Karpas-422 (cell line): ENCODE data around the gene C16orf86. TPM values are rescaled to one million over a fixed set of nuclear protein-coding genes. Genes with fewer than 3 reads are reported as not detected.
A peak's percentile ranks its signal among the peaks of the same experiment; 100 is the strongest.
"Not testable (repeated sequence)": the region's sequence is repeated elsewhere in the genome, so short reads cannot be mapped to it uniquely, and the experiment has no call there.

Source experiments
- DNase-seq: peaks from one replicate; pipeline ENCODE4 v3.0.0-alpha.2; 2015
- H2AFZ ChIP-seq: fragments of 200-600 bp; sonication (generic); 2 replicates; pipeline ENCODE4 v1.6.1; 2014; ENCODE audit warnings: antibody characterized with exemption, low read length, mixed read lengths
- H3K27ac ChIP-seq: fragments of 200-600 bp; sonication (generic); 2 replicates; pipeline ENCODE4 v1.5.1; 2014; ENCODE audit warnings: mild to moderate bottlenecking, low read length, moderate library complexity
- H3K27me3 ChIP-seq: fragments of 200-600 bp; sonication (generic); 2 replicates; pipeline ENCODE4 v1.6.1; 2014; ENCODE audit warnings: low read length, mixed read lengths
- H3K36me3 ChIP-seq: fragments of 200-600 bp; sonication (generic); 2 replicates; pipeline ENCODE4 v1.6.1; 2014; ENCODE audit warnings: low read length, mixed read lengths; ENCODE audit not compliant: insufficient read depth
- H3K4me1 ChIP-seq: fragments of 200-600 bp; sonication (generic); 2 replicates; pipeline ENCODE4 v1.6.1; 2014; ENCODE audit warnings: mild to moderate bottlenecking, low read length, mixed read lengths
- H3K4me2 ChIP-seq: fragments of 200-600 bp; sonication (generic); 2 replicates; pipeline ENCODE4 v1.6.1; 2014; ENCODE audit warnings: low read length, low read depth, mild to moderate bottlenecking; ENCODE audit not compliant: poor library complexity, severe bottlenecking
- H3K4me3 ChIP-seq: fragments of 200-600 bp; sonication (generic); 2 replicates; pipeline ENCODE4 v1.5.1; 2014; ENCODE audit warnings: mild to moderate bottlenecking, antibody characterized with exemption, low read length, mixed read lengths
- H3K79me2 ChIP-seq: fragments of 200-600 bp; sonication (generic); 2 replicates; pipeline ENCODE4 v1.6.1; 2014; ENCODE audit warnings: mild to moderate bottlenecking, low read length, mixed read lengths
- H3K9ac ChIP-seq: fragments of 200-600 bp; sonication (generic); 2 replicates; pipeline ENCODE4 v1.6.0; 2014; ENCODE audit warnings: low read length
- H3K9me2 ChIP-seq: fragments of 200-600 bp; sonication (generic), shearing (Covaris generic); replicated peaks from 2 replicates; pipeline ENCODE4 v1.6.0; 2014; ENCODE audit warnings: mild to moderate bottlenecking, low read length, moderate library complexity; ENCODE audit not compliant: insufficient read depth
- H3K9me3 ChIP-seq: fragments of 300-700, 200-600 bp; sonication (generic); 2 replicates; pipeline ENCODE4 v1.6.1; 2014; ENCODE audit warnings: low read length, mixed read lengths
- H4K20me1 ChIP-seq: fragments of 200-600 bp; sonication (generic); 2 replicates; pipeline ENCODE4 v1.6.1; 2014; ENCODE audit warnings: mild to moderate bottlenecking, antibody characterized with exemption, low read length, low read depth; ENCODE audit not compliant: insufficient read depth
- total RNA-seq: library from RNA; depleted of rRNA; stranded (reverse); fragments of >200 nt; shearing (Covaris generic); gene quantifications from 2 replicates; pipeline ENCODE4 v1.2.3, GENCODE V29; 2014; ENCODE audit warnings: low replicate concordance

The C16orf86 gene
- total RNA-seq, 1 experiment from 2014 or later: 13.8 TPM

- DNase-seq: no peak
- peaks cover 47% of the 10 kb centered on the region for H3K79me2 ChIP-seq
- H3K27ac ChIP-seq: no peak overlapping the region
- H2AFZ ChIP-seq: no peak overlapping the region
- H3K9ac ChIP-seq: no peak overlapping the region
- no peaks in the 10 kb centered on the region for H3K9me3 ChIP-seq
- H3K4me1 ChIP-seq: peaks cover 5% of the 10 kb centered on the region
- H3K36me3 ChIP-seq: peaks cover 22% of the 10 kb centered on the region
- H3K4me3 ChIP-seq: no peak overlapping the region
- H3K4me2 ChIP-seq: no peak overlapping the region
- H3K9me2 ChIP-seq: no peaks in the 10 kb centered on the region
- H4K20me1 ChIP-seq: peaks cover 5% of the 10 kb centered on the region; the same call in 1 of the 2 replicates
- H3K27me3 ChIP-seq: no peaks in the 10 kb centered on the region
These were observed 13.6 kb downstream of the C16orf86 start for GRCh38 chr16:67679935-67680897.

- H3K9ac ChIP-seq: no peak overlapping the region
- no peak overlapping the region for H2AFZ ChIP-seq
- H3K9me3 ChIP-seq: no peaks in the 10 kb centered on the region
- H3K27me3 ChIP-seq: no peaks in the 10 kb centered on the region
- peaks cover 24% of the 10 kb centered on the region for H3K36me3 ChIP-seq
- no peaks in the 10 kb centered on the region for H3K9me2 ChIP-seq
- DNase-seq: no peak
- peaks cover 71% of the 10 kb centered on the region for H3K79me2 ChIP-seq
- no peak overlapping the region for H3K4me2 ChIP-seq
- peaks cover 10% of the 10 kb centered on the region; the same call in 1 of the 2 replicates for H4K20me1 ChIP-seq
- no peak overlapping the region for H3K4me3 ChIP-seq
- H3K4me1 ChIP-seq: peaks cover 30% of the 10 kb centered on the region
- H3K27ac ChIP-seq: no peak overlapping the region
These were observed 17.2 kb downstream of the C16orf86 start for GRCh38 chr16:67683767-67684166.

GRCh38 chr16:67685388-67686112, 18.9 kb downstream of the C16orf86 start:
- Histone ChIP-seq H3K27me3 (no peaks in the 10 kb centered on the region), H3K9me2 (no peaks in the 10 kb centered on the region), H3K36me3 (peaks cover 27% of the 10 kb centered on the region), H3K4me2 (peak overlapping the region; percentile 38), H3K79me2 (peaks cover 81% of the 10 kb centered on the region), H3K4me1 (peaks cover 30% of the 10 kb centered on the region), H3K9ac (no peak overlapping the region; the same call in 1 of the 2 replicates), H4K20me1 (peaks cover 10% of the 10 kb centered on the region; the same call in 1 of the 2 replicates), H3K9me3 (no peaks in the 10 kb centered on the region), H3K27ac (peak overlapping the region; percentile 86), H2AFZ (no peak overlapping the region), H3K4me3 (no peak overlapping the region)
- DNase-seq: peak; percentile 85

- not testable (repeated sequence) for H3K9ac ChIP-seq, H3K27ac ChIP-seq, DNase-seq, H3K4me1 ChIP-seq, H3K4me3 ChIP-seq, H3K36me3 ChIP-seq, H3K9me3 ChIP-seq, H3K4me2 ChIP-seq, H2AFZ ChIP-seq, H3K27me3 ChIP-seq, H3K9me2 ChIP-seq
- Histone ChIP-seq H3K79me2 (peaks cover 95% of the 10 kb centered on the region), H4K20me1 (0 out of 2 replicates have a peak, but pooled peaks cover 11% of the 10 kb centered on the region)
These were observed 27.1 kb downstream of the C16orf86 start for GRCh38 chr16:67693517-67694285.

DNA sequence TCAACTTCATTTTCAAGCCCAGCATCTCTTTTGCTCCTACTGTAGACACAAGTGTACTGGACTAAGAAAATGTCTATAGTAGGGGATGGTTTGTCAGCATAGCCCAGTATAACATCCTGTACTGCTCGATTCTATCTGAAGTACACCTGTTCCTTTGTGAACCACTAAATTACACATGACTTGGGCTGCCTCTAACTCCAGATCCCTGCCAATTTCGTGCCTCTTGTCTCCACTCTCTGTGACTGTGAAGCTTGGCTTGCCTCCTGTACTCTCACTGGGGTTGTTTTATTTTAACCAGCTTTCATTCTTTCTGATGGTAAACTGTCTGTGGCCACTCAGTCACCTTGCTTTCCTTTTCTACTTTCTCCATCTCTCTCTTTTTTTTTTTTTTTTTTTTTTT, 28.0 kb downstream of the C16orf86 start:
- Histone ChIP-seq H3K27ac (no peak overlapping the region), H2AFZ (no peak overlapping the region), H3K4me2 (no peak overlapping the region), H3K9me2 (no peaks in the 10 kb centered on the region), H3K4me3 (no peak overlapping the region), H3K79me2 (peaks cover 99% of the 10 kb centered on the region), H3K9me3 (no peaks in the 10 kb centered on the region), H4K20me1 (0 out of 2 replicates have a peak, but pooled peaks cover 11% of the 10 kb centered on the region), H3K9ac (no peak overlapping the region), H3K4me1 (peaks cover 9% of the 10 kb centered on the region), H3K36me3 (peaks cover 8% of the 10 kb centered on the region), H3K27me3 (no peaks in the 10 kb centered on the region)
- no peak for DNase-seq

DNA sequence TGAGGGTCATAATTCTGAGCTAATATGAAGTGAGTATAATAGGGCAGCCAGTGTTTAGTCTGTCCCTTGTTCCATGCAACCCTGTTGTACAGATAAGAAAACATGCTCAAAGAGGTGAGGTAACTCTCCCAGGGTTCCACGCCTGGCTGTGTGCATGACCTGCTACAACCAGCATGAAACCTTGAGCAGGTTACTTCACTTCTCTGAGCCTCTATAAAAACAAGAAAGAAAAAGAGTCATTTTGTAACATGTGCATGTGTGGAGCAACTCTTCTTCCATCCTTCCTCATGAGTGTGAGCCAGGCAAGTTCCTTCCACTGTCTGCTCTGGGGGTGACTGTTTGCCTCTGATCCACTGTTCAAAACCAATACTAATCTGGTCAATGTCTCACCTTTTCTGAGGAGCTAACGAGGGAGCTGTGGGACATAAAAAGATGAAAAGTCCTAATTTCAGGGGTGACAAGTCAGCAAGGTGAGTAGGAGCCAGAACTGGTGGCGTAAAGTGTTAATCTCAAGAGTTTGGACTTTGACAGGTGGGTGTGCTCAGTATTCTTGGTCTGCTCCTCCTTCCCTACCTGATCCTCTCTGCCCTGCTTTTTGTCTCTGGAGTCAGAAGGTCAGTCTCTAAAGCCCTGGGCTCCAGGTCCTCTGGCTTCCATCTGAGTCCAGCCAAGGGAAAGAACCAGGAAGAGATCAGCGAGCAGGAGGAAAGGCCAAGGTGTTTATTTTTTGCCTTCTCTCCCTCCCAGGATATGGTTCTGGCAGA, 31.0 kb downstream of the C16orf86 start:
- H3K27me3 ChIP-seq: no peaks in the 10 kb centered on the region
- 0 out of 2 replicates have a peak, but pooled peaks cover 6% of the 10 kb centered on the region for H4K20me1 ChIP-seq
- no peak overlapping the region for H3K27ac ChIP-seq
- DNase-seq: no peak
- no peak overlapping the region for H3K4me3 ChIP-seq
- no peak overlapping the region for H3K9ac ChIP-seq
- H3K9me2 ChIP-seq: no peaks in the 10 kb centered on the region
- H3K4me2 ChIP-seq: no peak overlapping the region
- no peak overlapping the region for H2AFZ ChIP-seq
- no peaks in the 10 kb centered on the region; the same call in 1 of the 2 replicates for H3K9me3 ChIP-seq
- peaks cover 9% of the 10 kb centered on the region for H3K4me1 ChIP-seq
- H3K79me2 ChIP-seq: peaks cover 96% of the 10 kb centered on the region
- H3K36me3 ChIP-seq: peaks cover 9% of the 10 kb centered on the region; the same call in 1 of the 2 replicates

- Histone ChIP-seq H3K27ac (no peak overlapping the region), H3K9ac (no peak overlapping the region), H3K4me1 (no peaks in the 10 kb centered on the region), H3K9me3 (no peaks in the 10 kb centered on the region; the same call in 1 of the 2 replicates), H4K20me1 (0 out of 2 replicates have a peak, but pooled peaks cover 6% of the 10 kb centered on the region), H3K4me2 (no peak overlapping the region), H3K9me2 (no peaks in the 10 kb centered on the region), H3K27me3 (no peaks in the 10 kb centered on the region), H2AFZ (no peak overlapping the region), H3K79me2 (peaks cover 97% of the 10 kb centered on the region), H3K4me3 (no peak overlapping the region), H3K36me3 (peaks cover 9% of the 10 kb centered on the region; the same call in 1 of the 2 replicates)
- DNase-seq: no peak
These were observed 32.7 kb downstream of the C16orf86 start for GRCh38 chr16:67699265-67699664.
